ENCODE results near the gene TENM3.
A peak's percentile ranks its signal among the peaks of the same experiment; 100 is the strongest.

Gene TENM3

GRCh38 chr4:182827954-182828353 is 584.8 kb downstream of the TENM3 start:
- DNase-seq = no peak

GRCh38 chr4:182828360-182829025 is 585.3 kb downstream of the TENM3 start:
- DNase-seq = peak; percentile 58

GRCh38 chr4:182829196-182829595 is 586.0 kb downstream of the TENM3 start:
- DNase-seq = no peak

GRCh38 chr4:182831376-182831775 is 588.2 kb downstream of the TENM3 start:
- DNase-seq = no peak

GRCh38 chr4:182832352-182833120 is 589.3 kb downstream of the TENM3 start:
- DNase-seq = no peak

GRCh38 chr4:182835006-182835740 is 592.0 kb downstream of the TENM3 start:
- no peak for DNase-seq

- DNase-seq = no peak
These were observed 594.6 kb downstream of the TENM3 start for GRCh38 chr4:182837831-182838230.

- no peak for DNase-seq
These were observed 595.3 kb downstream of the TENM3 start for GRCh38 chr4:182838535-182838934.

GRCh38 chr4:182839256-182839655 is 596.1 kb downstream of the TENM3 start:
- no peak for DNase-seq

- no peak for DNase-seq
These were observed 596.9 kb downstream of the TENM3 start for GRCh38 chr4:182840108-182840507.

- no peak for DNase-seq
These were observed 599.0 kb downstream of the TENM3 start for GRCh38 chr4:182842104-182842600.

- no peak for DNase-seq
These were observed 599.7 kb downstream of the TENM3 start for GRCh38 chr4:182842759-182843390.

- peak; percentile 45 for DNase-seq
These were observed 600.7 kb downstream of the TENM3 start for GRCh38 chr4:182843808-182844325.

- DNase-seq = no peak
These were observed 602.4 kb downstream of the TENM3 start for GRCh38 chr4:182845618-182846017.

- no peak for DNase-seq
These were observed 602.8 kb downstream of the TENM3 start for GRCh38 chr4:182846036-182846435.

GRCh38 chr4:182847576-182848450 is 604.6 kb downstream of the TENM3 start:
- no peak for DNase-seq

- no peak for DNase-seq
These were observed 605.5 kb downstream of the TENM3 start for GRCh38 chr4:182848685-182849084.
